Measurements from ENCODE around the gene NRG4. TPM values are rescaled to one million over a fixed set of nuclear protein-coding genes. Genes with fewer than 3 reads are reported as not detected.
"Not testable (repeated sequence)": the region's sequence is repeated elsewhere in the genome, so short reads cannot be mapped to it uniquely, and the experiment has no call there.

Gene NRG4
- total RNA-seq, 2 experiments from 2014 or later = not detected

GRCh38 chr15:76003364-76003763 lies 8.9 kb downstream of the NRG4 start:
- POLR2A ChIA-PET = no interaction called here
- CTCF ChIA-PET = no interaction called here

GRCh38 chr15:75995611-75996010 lies 16.6 kb downstream of the NRG4 start:
- ChIA-PET CTCF (no interaction called here), POLR2A (no interaction called here)

GRCh38 chr15:75994220-75994619 lies 18.0 kb downstream of the NRG4 start:
- ChIA-PET POLR2A (no interaction called here), CTCF (no interaction called here)

- CTCF ChIA-PET = interaction anchor here (0.7 kb wide), 1 partner anchor 1068 kb away, joined by 3 read pairs; no protein-coding TSS in a partner anchor
- POLR2A ChIA-PET = no interaction called here
These were observed 19.3 kb downstream of the NRG4 start for GRCh38 chr15:75992897-75993296.

GRCh38 chr15:75989875-75990274 lies 22.3 kb downstream of the NRG4 start:
- ChIA-PET POLR2A (no interaction called here), CTCF (no interaction called here)

GRCh38 chr15:75989045-75989444 lies 23.2 kb downstream of the NRG4 start:
- ChIA-PET CTCF (no interaction called here), POLR2A (no interaction called here)

- ChIA-PET POLR2A (no interaction called here), CTCF (no interaction called here)
These were observed 26.3 kb downstream of the NRG4 start for GRCh38 chr15:75985971-75986370.

GRCh38 chr15:75984706-75985105 lies 27.5 kb downstream of the NRG4 start:
- POLR2A ChIA-PET, CTCF ChIA-PET: not testable (repeated sequence)

- POLR2A ChIA-PET = no interaction called here
- CTCF ChIA-PET = interaction anchor here (0.7 kb wide), 1 partner anchor 128 kb away, joined by 3 read pairs; no protein-coding TSS in a partner anchor
These were observed 29.8 kb downstream of the NRG4 start for GRCh38 chr15:75982468-75982867.

- POLR2A ChIA-PET = no interaction called here
- CTCF ChIA-PET = interaction anchor here (0.6 kb wide), 1 partner anchor 1855 kb away, joined by 3 read pairs; no protein-coding TSS in a partner anchor
These were observed 30.9 kb downstream of the NRG4 start for GRCh38 chr15:75981149-75981815.

- CTCF ChIA-PET, POLR2A ChIA-PET: not testable (repeated sequence)
These were observed 35.5 kb downstream of the NRG4 start for GRCh38 chr15:75976766-75977165.

- ChIA-PET POLR2A (no interaction called here), CTCF (no interaction called here)
These were observed 46.2 kb downstream of the NRG4 start for GRCh38 chr15:75966073-75966472.

- ChIA-PET CTCF (no interaction called here), POLR2A (no interaction called here)
These were observed 50.9 kb downstream of the NRG4 start for GRCh38 chr15:75961331-75961730.

- ChIA-PET CTCF (no interaction called here), POLR2A (no interaction called here)
These were observed 56.5 kb downstream of the NRG4 start for GRCh38 chr15:75955720-75956119.

GRCh38 chr15:75952525-75952924 lies 59.7 kb downstream of the NRG4 start:
- CTCF ChIA-PET = no interaction called here

GRCh38 chr15:75948761-75949296 lies 63.4 kb downstream of the NRG4 start:
- POLR2A ChIA-PET = no interaction called here
- CTCF ChIA-PET = no interaction called here

More at GRCh38 chr15:75952525-75952924, 59.7 kb downstream of the NRG4 start:
- POLR2A ChIA-PET = no interaction called here

- ChIA-PET POLR2A (no interaction called here), CTCF (no interaction called here)
These were observed 65.1 kb downstream of the NRG4 start for GRCh38 chr15:75947092-75947491.

GRCh38 chr15:75945953-75946352 lies 66.3 kb downstream of the NRG4 start:
- ChIA-PET POLR2A (no interaction called here), CTCF (no interaction called here)

- ChIA-PET POLR2A (no interaction called here), CTCF (no interaction called here)
These were observed 68.5 kb downstream of the NRG4 start for GRCh38 chr15:75943713-75944215.

- POLR2A ChIA-PET = no interaction called here
These were observed 69.0 kb downstream of the NRG4 start for GRCh38 chr15:75943246-75943645.

GRCh38 chr15:75942464-75942863 lies 69.8 kb downstream of the NRG4 start:
- POLR2A ChIA-PET = no interaction called here
- CTCF ChIA-PET = no interaction called here

More at GRCh38 chr15:75943246-75943645, 69.0 kb downstream of the NRG4 start:
- CTCF ChIA-PET = no interaction called here

GRCh38 chr15:75930866-75931265 lies 81.4 kb downstream of the NRG4 start:
- POLR2A ChIA-PET = no interaction called here
- CTCF ChIA-PET = no interaction called here

All from activated CD8-positive, alpha-beta memory T cell treated with anti-CD3 and anti-CD28 coated beads for 36 hours (primary cell).